Measurements from ENCODE around the gene PEDS1.

Gene PEDS1

GRCh38 chr20:50194831-50195523, 41.5 kb upstream of the PEDS1 start:
- Histone ChIP-seq H3K4me3 (ENCODE audit: low read length) (no peak overlapping the region), H3K4me2 (ENCODE audit: low read length) (peak overlapping the region; percentile 93), H3K36me3 (ENCODE audit: insufficient read depth, low read length) (peaks cover 25% of the 10 kb centered on the region), H3K9me3 (replicated peaks; ENCODE audit: low read length) (no peaks in the 10 kb centered on the region), H3K27me3 (ENCODE audit: control insufficient read depth, insufficient read depth, low read length) (no peaks in the 10 kb centered on the region), H3K9ac (ENCODE audit: low read depth, low read length) (peak overlapping the region; percentile 93), H3K4me1 (ENCODE audit: control insufficient read depth, insufficient read depth, low read length) (peaks cover 15% of the 10 kb centered on the region)

DNA sequence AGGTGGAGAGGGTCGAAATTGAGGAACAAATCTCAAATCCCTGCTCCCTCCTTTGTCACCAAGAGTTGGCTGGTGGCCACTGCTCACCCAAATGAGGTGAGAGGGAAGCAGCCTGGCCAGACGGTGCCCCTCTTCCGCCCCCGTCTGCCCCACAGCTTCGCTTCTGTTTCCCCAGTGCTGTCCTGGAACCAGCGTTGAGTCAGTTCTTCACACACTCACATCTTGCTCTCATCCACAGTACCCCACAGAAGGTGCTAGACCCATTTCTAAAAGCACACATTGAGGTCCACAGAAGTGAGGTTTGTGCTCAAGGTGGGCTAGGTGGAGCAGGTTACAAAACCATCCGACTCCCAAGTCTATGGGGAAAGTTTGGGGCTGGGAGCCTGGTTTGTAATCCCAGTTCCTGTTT, 40.9 kb upstream of the PEDS1 start:
- H3K9ac ChIP-seq (ENCODE audit: low read depth, low read length): peak overlapping the region; percentile 93
- H3K36me3 ChIP-seq (ENCODE audit: insufficient read depth, low read length): peaks cover 25% of the 10 kb centered on the region
- H3K4me1 ChIP-seq (ENCODE audit: control insufficient read depth, insufficient read depth, low read length): peaks cover 15% of the 10 kb centered on the region
- no peaks in the 10 kb centered on the region for H3K27me3 ChIP-seq (ENCODE audit: control insufficient read depth, insufficient read depth, low read length)
- H3K4me3 ChIP-seq (ENCODE audit: low read length): peak overlapping the region; percentile 90
- no peaks in the 10 kb centered on the region for H3K9me3 ChIP-seq (replicated peaks; ENCODE audit: low read length)
- H3K4me2 ChIP-seq (ENCODE audit: low read length): peak overlapping the region; percentile 93

GRCh38 chr20:50193836-50194421, 40.4 kb upstream of the PEDS1 start:
- H3K9me3 ChIP-seq (replicated peaks; ENCODE audit: low read length): no peaks in the 10 kb centered on the region
- peak overlapping the region; percentile 93 for H3K4me2 ChIP-seq (ENCODE audit: low read length)
- peak overlapping the region; percentile 93 for H3K9ac ChIP-seq (ENCODE audit: low read depth, low read length)
- H3K36me3 ChIP-seq (ENCODE audit: insufficient read depth, low read length): peaks cover 25% of the 10 kb centered on the region
- no peaks in the 10 kb centered on the region for H3K27me3 ChIP-seq (ENCODE audit: control insufficient read depth, insufficient read depth, low read length)
- H3K4me1 ChIP-seq (ENCODE audit: control insufficient read depth, insufficient read depth, low read length): peaks cover 15% of the 10 kb centered on the region
- H3K4me3 ChIP-seq (ENCODE audit: low read length): peak overlapping the region; percentile 90

GRCh38 chr20:50193199-50193835, 39.8 kb upstream of the PEDS1 start:
- H3K4me3 ChIP-seq (ENCODE audit: low read length): peak overlapping the region; percentile 90
- peak overlapping the region; percentile 93 for H3K4me2 ChIP-seq (ENCODE audit: low read length)
- H3K27me3 ChIP-seq (ENCODE audit: control insufficient read depth, insufficient read depth, low read length): no peaks in the 10 kb centered on the region
- peaks cover 25% of the 10 kb centered on the region for H3K36me3 ChIP-seq (ENCODE audit: insufficient read depth, low read length)
- no peaks in the 10 kb centered on the region for H3K9me3 ChIP-seq (replicated peaks; ENCODE audit: low read length)
- peak overlapping the region; percentile 93 for H3K9ac ChIP-seq (ENCODE audit: low read depth, low read length)
- H3K4me1 ChIP-seq (ENCODE audit: control insufficient read depth, insufficient read depth, low read length): peaks cover 15% of the 10 kb centered on the region

DNA sequence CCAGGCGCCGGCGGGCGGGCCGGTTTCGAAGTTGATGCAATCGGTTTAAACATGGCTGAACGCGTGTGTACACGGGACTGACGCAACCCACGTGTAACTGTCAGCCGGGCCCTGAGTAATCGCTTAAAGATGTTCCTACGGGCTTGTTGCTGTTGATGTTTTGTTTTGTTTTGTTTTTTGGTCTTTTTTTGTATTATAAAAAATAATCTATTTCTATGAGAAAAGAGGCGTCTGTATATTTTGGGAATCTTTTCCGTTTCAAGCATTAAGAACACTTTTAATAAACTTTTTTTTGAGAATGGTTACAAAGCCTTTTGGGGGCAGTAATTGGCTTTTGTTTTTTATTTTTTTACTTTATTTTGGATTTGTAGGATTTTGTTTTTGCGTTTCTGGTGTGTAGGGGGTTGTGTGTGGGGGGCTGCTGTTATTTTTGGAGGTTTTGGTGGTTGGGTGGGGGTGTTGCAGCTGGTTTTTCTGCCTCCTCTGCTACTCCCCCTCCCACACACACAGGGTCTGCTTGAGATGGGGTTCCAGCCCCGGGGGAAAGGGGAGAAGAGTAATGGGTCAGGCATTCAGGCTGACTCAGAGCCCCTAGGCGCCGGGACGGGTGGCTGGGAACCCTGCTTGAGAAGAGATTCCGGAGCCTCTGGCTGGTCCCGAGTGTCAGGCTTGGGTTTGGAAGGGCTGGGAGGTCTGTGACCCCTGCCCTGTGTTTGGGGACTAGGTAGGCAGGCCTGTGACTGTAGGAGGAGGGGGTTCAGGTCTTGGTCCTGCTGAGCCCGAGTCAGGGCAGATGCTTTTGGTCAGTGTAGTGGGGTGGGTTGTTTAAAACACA, 39.1 kb upstream of the PEDS1 start:
- H3K4me1 ChIP-seq (ENCODE audit: control insufficient read depth, insufficient read depth, low read length): peaks cover 17% of the 10 kb centered on the region
- peak overlapping the region; percentile 90 for H3K4me3 ChIP-seq (ENCODE audit: low read length)
- H3K4me2 ChIP-seq (ENCODE audit: low read length): peak overlapping the region; percentile 93
- H3K9me3 ChIP-seq (replicated peaks; ENCODE audit: low read length): no peaks in the 10 kb centered on the region
- H3K27me3 ChIP-seq (ENCODE audit: control insufficient read depth, insufficient read depth, low read length): no peaks in the 10 kb centered on the region
- peaks cover 25% of the 10 kb centered on the region for H3K36me3 ChIP-seq (ENCODE audit: insufficient read depth, low read length)
- H3K9ac ChIP-seq (ENCODE audit: low read depth, low read length): peak overlapping the region; percentile 93

GRCh38 chr20:50191544-50192363, 38.2 kb upstream of the PEDS1 start:
- no peaks in the 10 kb centered on the region for H3K9me3 ChIP-seq (replicated peaks; ENCODE audit: low read length)
- peak overlapping the region; percentile 93 for H3K4me2 ChIP-seq (ENCODE audit: low read length)
- H3K36me3 ChIP-seq (ENCODE audit: insufficient read depth, low read length): peaks cover 25% of the 10 kb centered on the region
- peak overlapping the region; percentile 90 for H3K4me3 ChIP-seq (ENCODE audit: low read length)
- H3K9ac ChIP-seq (ENCODE audit: low read depth, low read length): peak overlapping the region; percentile 93
- H3K27me3 ChIP-seq (ENCODE audit: control insufficient read depth, insufficient read depth, low read length): no peaks in the 10 kb centered on the region
- H3K4me1 ChIP-seq (ENCODE audit: control insufficient read depth, insufficient read depth, low read length): peaks cover 21% of the 10 kb centered on the region

DNA sequence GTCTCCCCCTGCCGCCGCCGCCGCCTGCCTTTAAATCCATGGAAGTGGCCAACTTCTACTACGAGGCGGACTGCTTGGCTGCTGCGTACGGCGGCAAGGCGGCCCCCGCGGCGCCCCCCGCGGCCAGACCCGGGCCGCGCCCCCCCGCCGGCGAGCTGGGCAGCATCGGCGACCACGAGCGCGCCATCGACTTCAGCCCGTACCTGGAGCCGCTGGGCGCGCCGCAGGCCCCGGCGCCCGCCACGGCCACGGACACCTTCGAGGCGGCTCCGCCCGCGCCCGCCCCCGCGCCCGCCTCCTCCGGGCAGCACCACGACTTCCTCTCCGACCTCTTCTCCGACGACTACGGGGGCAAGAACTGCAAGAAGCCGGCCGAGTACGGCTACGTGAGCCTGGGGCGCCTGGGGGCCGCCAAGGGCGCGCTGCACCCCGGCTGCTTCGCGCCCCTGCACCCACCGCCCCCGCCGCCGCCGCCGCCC, 37.6 kb upstream of the PEDS1 start:
- H3K4me3 ChIP-seq (ENCODE audit: low read length): peak overlapping the region; percentile 90
- H3K4me1 ChIP-seq (ENCODE audit: control insufficient read depth, insufficient read depth, low read length): peaks cover 23% of the 10 kb centered on the region
- H3K9ac ChIP-seq (ENCODE audit: low read depth, low read length): peak overlapping the region; percentile 93

GRCh38 chr20:50190251-50191064, 36.9 kb upstream of the PEDS1 start, which contains the start of gene CEBPB:
CEBPB (plus strand) TSS chr20:50190830; CDS start chr20:50191034, 204 bp downstream.
- Histone ChIP-seq H3K27me3 (ENCODE audit: control insufficient read depth, insufficient read depth, low read length) (no peaks in the 10 kb centered on the region), H3K4me3 (ENCODE audit: low read length) (peak within 1 kb of the TSS; percentile 90), H3K9me3 (replicated peaks; ENCODE audit: low read length) (no peaks in the 10 kb centered on the region), H3K4me2 (ENCODE audit: low read length) (peak within 1 kb of the TSS; percentile 93), H3K36me3 (ENCODE audit: insufficient read depth, low read length) (peaks cover 25% of the 10 kb centered on the region), H3K4me1 (ENCODE audit: control insufficient read depth, insufficient read depth, low read length) (peaks cover 23% of the 10 kb centered on the region), H3K9ac (ENCODE audit: low read depth, low read length) (peak within 1 kb of the TSS; percentile 93)

More for the DNA sequence above, 37.6 kb upstream of the PEDS1 start:
- Histone ChIP-seq H3K27me3 (ENCODE audit: control insufficient read depth, insufficient read depth, low read length) (no peaks in the 10 kb centered on the region), H3K4me2 (ENCODE audit: low read length) (peak overlapping the region; percentile 93), H3K36me3 (ENCODE audit: insufficient read depth, low read length) (peaks cover 25% of the 10 kb centered on the region), H3K9me3 (replicated peaks; ENCODE audit: low read length) (no peaks in the 10 kb centered on the region)

DNA sequence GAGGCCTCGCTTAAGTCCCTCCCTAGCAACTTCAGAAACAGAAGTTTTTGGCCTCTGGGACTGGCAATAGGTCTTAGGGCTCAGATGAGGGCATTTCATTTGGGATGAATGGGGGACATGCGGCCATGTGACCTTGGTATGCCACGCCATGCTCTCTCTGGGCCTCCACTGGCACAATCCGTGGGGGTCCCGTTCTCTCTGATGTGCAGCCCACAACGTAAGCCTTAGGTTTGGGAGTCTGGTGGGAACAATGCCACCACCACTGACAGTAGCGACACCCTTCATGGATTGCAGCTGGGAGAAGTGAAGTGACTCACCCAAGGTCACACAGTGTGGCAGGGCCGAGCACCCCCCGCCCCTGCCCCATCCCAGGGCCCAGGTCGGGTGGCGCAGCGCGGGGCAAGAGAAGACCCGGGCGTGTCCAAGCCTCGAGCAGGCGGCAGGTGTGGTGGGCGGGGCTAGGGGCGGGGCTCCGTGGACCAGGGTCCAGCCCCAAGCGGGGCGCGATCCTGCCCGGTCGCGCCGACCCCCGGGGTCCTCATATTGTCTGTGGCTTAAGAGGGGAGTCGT, 36.2 kb upstream of the PEDS1 start:
- H3K4me2 ChIP-seq (ENCODE audit: low read length): peak overlapping the region; percentile 93
- H3K36me3 ChIP-seq (ENCODE audit: insufficient read depth, low read length): peaks cover 23% of the 10 kb centered on the region
- H3K27me3 ChIP-seq (ENCODE audit: control insufficient read depth, insufficient read depth, low read length): no peaks in the 10 kb centered on the region
- H3K9ac ChIP-seq (ENCODE audit: low read depth, low read length): peak overlapping the region; percentile 93
- H3K4me3 ChIP-seq (ENCODE audit: low read length): no peak overlapping the region
- H3K4me1 ChIP-seq (ENCODE audit: control insufficient read depth, insufficient read depth, low read length): peaks cover 21% of the 10 kb centered on the region
- no peaks in the 10 kb centered on the region for H3K9me3 ChIP-seq (replicated peaks; ENCODE audit: low read length)

Measured in skeletal muscle satellite cell (primary cell).